GM12878 (cell line): ENCODE data around the gene PDE6B. TPM values are rescaled to one million over a fixed set of nuclear protein-coding genes. Genes with fewer than 3 reads are reported as not detected.

Experiments used
- ATAC-seq: fragments of 200-7000 bp; cut with Tn5 transposase; 3 replicates; pipeline ENCODE4 v1.9.1; 2020; ENCODE audit warnings: mild to moderate bottlenecking, moderate library complexity
- BruUV-seq: library from RNA; stranded (reverse); fragments of 400-500 nt; replicated peaks from 2 replicates; lab custom pipeline; 2021; lab: Mats Ljungman, UMichigan
- CTCF ChIA-PET: fragments of 300-600 bp; sonication (Branson Sonifier 250); formaldehyde crosslinking; extraction: SDS; loops from one replicate; lab custom pipeline; 2021; ENCODE audit warnings: inconsistent platforms; lab: Yijun Ruan, JAX
- POLR2A ChIA-PET: fragments of 350-600 bp; formaldehyde crosslinking; extraction: SDS; loops from one replicate; lab custom pipeline; 2021; ENCODE audit warnings: inconsistent platforms; lab: Charles Lee
- RAD21 ChIA-PET: fragments of 300-600 bp; sonication (Branson Sonifier 250); formaldehyde crosslinking; loops from one replicate; lab custom pipeline; 2023; ENCODE audit warnings: antibody characterized with exemption; ENCODE audit not compliant: unreplicated experiment; lab: Charles Lee
- SMC1A ChIA-PET: fragments of 300-600 bp; sonication (Branson Sonifier 250); formaldehyde crosslinking; loops from one replicate; lab custom pipeline; 2023; ENCODE audit not compliant: unreplicated experiment, uncharacterized antibody; lab: Charles Lee
- DNase-seq: peaks from one replicate; pipeline ENCODE4 v3.0.0-alpha.2; 2011; ENCODE audit warnings: low read depth, low spot score
- FAIRE-seq: peaks from 3 replicates; lab custom pipeline; 2011; peaks lifted over from hg19 to GRCh38; lab: Jason Lieb, UNC
- H2AFZ ChIP-seq: 2 replicates; pipeline ENCODE4 v1.6.0; 2011; ENCODE audit warnings: low read depth, low read length, control low read depth; ENCODE audit not compliant: control insufficient read depth
- H3K27ac ChIP-seq: 2 replicates; pipeline ENCODE4 v1.5.1; 2011; ENCODE audit warnings: control low read depth; ENCODE audit not compliant: control insufficient read depth, insufficient read depth
- H3K27me3 ChIP-seq, 2 experiments: replicated peaks in 1 of 2; 2 replicates each; pipeline versions ENCODE4 v1.6.0 to v1.6.1; 2011; ENCODE audit warnings: low read length in 1 of 2; ENCODE audit not compliant: control insufficient read depth in 2 of 2, insufficient read depth in 2 of 2
- H3K36me3 ChIP-seq, 2 experiments: 2 replicates each; pipeline ENCODE4 v1.5.1; 2011; ENCODE audit warnings: low read length in 1 of 2; ENCODE audit not compliant: control insufficient read depth in 2 of 2, insufficient read depth in 2 of 2
- H3K4me1 ChIP-seq: 2 replicates; pipeline ENCODE4 v1.6.1; 2011; ENCODE audit warnings: mild to moderate bottlenecking, low read length, moderate library complexity, mixed read lengths; ENCODE audit not compliant: control insufficient read depth, insufficient read depth
- H3K4me2 ChIP-seq: 2 replicates; pipeline ENCODE4 v1.6.0; 2011; ENCODE audit warnings: control low read depth; ENCODE audit not compliant: control insufficient read depth, insufficient read depth
- H3K4me3 ChIP-seq: fragments of 200-600 bp; sonication (generic); 2 replicates; pipeline ENCODE4 v1.5.1; 2016
- H3K79me2 ChIP-seq: 2 replicates; pipeline ENCODE4 v1.6.0; 2011; ENCODE audit warnings: low read length; ENCODE audit not compliant: control insufficient read depth, insufficient read depth
- H3K9ac ChIP-seq: 2 replicates; pipeline ENCODE4 v1.8.0; 2011; ENCODE audit warnings: low read length, control low read depth, mixed read lengths; ENCODE audit not compliant: control insufficient read depth, insufficient read depth
- H3K9me3 ChIP-seq: replicated peaks from 3 replicates; pipeline ENCODE4 v1.5.1; 2011; ENCODE audit warnings: mild to moderate bottlenecking, low read length; ENCODE audit not compliant: control insufficient read depth, insufficient read depth
- H4K20me1 ChIP-seq: 2 replicates; pipeline ENCODE4 v1.6.0; 2011; ENCODE audit not compliant: control insufficient read depth, insufficient read depth
- FOS ChIP-seq: IDR thresholded peaks from 3 replicates; pipeline ENCODE4 v1.6.1; 2011; ENCODE audit warnings: borderline replicate concordance; ENCODE audit not compliant: insufficient read length; ENCODE audit errors: extremely low read depth
- JUNB ChIP-seq: IDR thresholded peaks from 2 replicates; pipeline ENCODE4 v1.6.1; 2016; ENCODE audit warnings: antibody characterized with exemption, mild to moderate bottlenecking
- MTA3 ChIP-seq: IDR thresholded peaks from 2 replicates; pipeline ENCODE4 v1.6.1; 2012; ENCODE audit warnings: low read length, inconsistent platforms, borderline replicate concordance
- SRF ChIP-seq, 2 experiments: IDR thresholded peaks; 2 replicates each; pipeline ENCODE4 v1.6.1; 2011; ENCODE audit warnings: low read depth in 2 of 2, low read length in 2 of 2, mild to moderate bottlenecking in 1 of 2, moderate library complexity in 1 of 2
- WGBS: methylation state at CpG from one replicate; pipeline ENCODE4 v1.1.6; 2016; ENCODE audit warnings: low lambda C conversion rate; ENCODE audit not compliant: insufficient replicate concordance, insufficient coverage; ENCODE audit errors: missing lambda C conversion rate; 5-methylcytosine and 5-hydroxymethylcytosine counted together
- in situ Hi-C: fragments of 300-500 bp; cut with MboI; formaldehyde crosslinking; loops from 9 replicates; pipeline ENCODE4 v1.14.3; 2018; ENCODE audit warnings: mixed read lengths
- intact Hi-C: fragments of 100-400 bp; cut with micrococcal nuclease; formaldehyde crosslinking; loops from one replicate; pipeline ENCODE4 v1.14.2; 2022; ENCODE audit not compliant: unreplicated experiment
- polyA plus RNA-seq, 11 experiments: library from polyadenylated mRNA; depleted of rRNA in 4 of 11; unstranded in 6 of 11; stranded (reverse) in 5 of 11; fragments of >200 nt; fragmentation: Nextera tagmentation in 4 of 11; fragmentation: Illumina TruSeq in 1 of 11; extraction: Ambion mirVana in 4 of 11; extraction: Trizol in 1 of 11; gene quantifications; 1 replicate in 1 of 11; 2 replicates in 10 of 11; pipeline versions ENCODE4 v1.2.1 to v1.2.3, GENCODE V29; 2011 to 2016; ENCODE audit warnings: inconsistent platforms in 2 of 11, missing spikeins in 2 of 11, low read depth in 1 of 11
- total RNA-seq, 4 experiments: library from RNA; depleted of rRNA in 3 of 4; stranded (reverse); fragments of >200 nt in 3 of 4; fragmentation: Illumina TruSeq in 1 of 4; extraction: Trizol in 1 of 4; gene quantifications; 2 replicates each; pipeline versions ENCODE4 v1.2.1 to v1.2.3, GENCODE V29; 2013 to 2021
- TF ChIP-seq, protein P1 (sequence below): fragments of 450-650 bp; IDR thresholded peaks from 2 replicates; pipeline ENCODE4 v1.6.1; 2017; ENCODE audit warnings: mild to moderate bottlenecking, moderate library complexity

Gene PDE6B
- total and polyA plus RNA-seq, 10 of the 15 experiments (the other 5 are each of a cell fraction or from before 2014, with no cell fraction given): 2.6 to 6.4 (median 3.8) TPM

DNA sequence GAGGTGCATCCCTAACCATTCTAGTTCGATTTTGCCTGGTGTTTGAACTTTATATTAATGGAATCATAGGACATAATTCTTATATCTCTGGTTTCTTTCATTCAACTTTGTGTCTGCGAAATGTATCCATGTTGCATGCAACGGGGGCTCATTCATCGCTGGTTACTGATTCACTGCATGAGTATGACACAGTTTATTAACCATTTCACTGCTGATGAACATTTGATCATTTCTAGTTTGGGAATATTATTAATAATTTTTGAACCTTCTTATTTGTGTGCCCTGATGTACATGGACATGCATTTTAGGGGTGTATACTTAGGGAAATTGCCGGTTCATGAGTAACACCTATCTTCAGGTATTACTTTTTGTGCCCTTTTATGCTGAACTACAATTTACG lies 44.2 kb upstream of the PDE6B start:
- no peak overlapping the region for H3K4me2 ChIP-seq
- H3K9ac ChIP-seq: no peak overlapping the region
- H3K27me3 ChIP-seq: no peaks in the 10 kb centered on the region; a peak in 1 of 4 replicates
- H2AFZ ChIP-seq: no peak overlapping the region
- no peaks in the 10 kb centered on the region for H3K4me1 ChIP-seq
- TF ChIP-seq MTA3: no peak
- TF ChIP-seq, protein P1, sequence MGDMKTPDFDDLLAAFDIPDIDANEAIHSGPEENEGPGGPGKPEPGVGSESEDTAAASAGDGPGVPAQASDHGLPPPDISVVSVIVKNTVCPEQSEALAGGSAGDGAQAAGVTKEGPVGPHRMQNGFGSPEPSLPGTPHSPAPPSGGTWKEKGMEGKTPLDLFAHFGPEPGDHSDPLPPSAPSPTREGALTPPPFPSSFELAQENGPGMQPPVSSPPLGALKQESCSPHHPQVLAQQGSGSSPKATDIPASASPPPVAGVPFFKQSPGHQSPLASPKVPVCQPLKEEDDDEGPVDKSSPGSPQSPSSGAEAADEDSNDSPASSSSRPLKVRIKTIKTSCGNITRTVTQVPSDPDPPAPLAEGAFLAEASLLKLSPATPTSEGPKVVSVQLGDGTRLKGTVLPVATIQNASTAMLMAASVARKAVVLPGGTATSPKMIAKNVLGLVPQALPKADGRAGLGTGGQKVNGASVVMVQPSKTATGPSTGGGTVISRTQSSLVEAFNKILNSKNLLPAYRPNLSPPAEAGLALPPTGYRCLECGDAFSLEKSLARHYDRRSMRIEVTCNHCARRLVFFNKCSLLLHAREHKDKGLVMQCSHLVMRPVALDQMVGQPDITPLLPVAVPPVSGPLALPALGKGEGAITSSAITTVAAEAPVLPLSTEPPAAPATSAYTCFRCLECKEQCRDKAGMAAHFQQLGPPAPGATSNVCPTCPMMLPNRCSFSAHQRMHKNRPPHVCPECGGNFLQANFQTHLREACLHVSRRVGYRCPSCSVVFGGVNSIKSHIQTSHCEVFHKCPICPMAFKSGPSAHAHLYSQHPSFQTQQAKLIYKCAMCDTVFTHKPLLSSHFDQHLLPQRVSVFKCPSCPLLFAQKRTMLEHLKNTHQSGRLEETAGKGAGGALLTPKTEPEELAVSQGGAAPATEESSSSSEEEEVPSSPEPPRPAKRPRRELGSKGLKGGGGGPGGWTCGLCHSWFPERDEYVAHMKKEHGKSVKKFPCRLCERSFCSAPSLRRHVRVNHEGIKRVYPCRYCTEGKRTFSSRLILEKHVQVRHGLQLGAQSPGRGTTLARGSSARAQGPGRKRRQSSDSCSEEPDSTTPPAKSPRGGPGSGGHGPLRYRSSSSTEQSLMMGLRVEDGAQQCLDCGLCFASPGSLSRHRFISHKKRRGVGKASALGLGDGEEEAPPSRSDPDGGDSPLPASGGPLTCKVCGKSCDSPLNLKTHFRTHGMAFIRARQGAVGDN: no peak
- no peak for TF ChIP-seq FOS
- TF ChIP-seq JUNB: no peak
- no peak for TF ChIP-seq SRF (IDR thresholded peaks at IDR 0.05; ENCODE audit: low read depth in 2 of 2, low read length in 2 of 2)
- H3K27ac ChIP-seq: no peak overlapping the region
- FAIRE-seq: no peak
- CTCF ChIA-PET: no interaction called here
- intact Hi-C loops: no loop called here
- peaks cover 3% of the 10 kb centered on the region; the same call in 1 of the 3 replicates for H3K9me3 ChIP-seq
- BruUV-seq: no TSS peak
- POLR2A ChIA-PET: no interaction called here
- in situ Hi-C loops: no loop called here
- RAD21 ChIA-PET: no interaction called here
- SMC1A ChIA-PET: no interaction called here
- no peak for DNase-seq
- no peak for ATAC-seq
- WGBS: 10% methylated on average over 6 of the region's 6 CpGs
- H3K36me3 ChIP-seq: no peaks in the 10 kb centered on the region
- H3K4me3 ChIP-seq: no peak overlapping the region
- H3K79me2 ChIP-seq: no peaks in the 10 kb centered on the region
- H4K20me1 ChIP-seq: no peaks in the 10 kb centered on the region
